Keratinocyte (primary cell): ENCODE measurements around the gene CBLL1. TPM values are rescaled to one million over a fixed set of nuclear protein-coding genes. Genes with fewer than 3 reads are reported as not detected.

Experiments
- DNase-seq: peaks from one replicate; pipeline ENCODE4 v3.0.0-alpha.2; 2011; ENCODE audit warnings: low read depth, missing footprints, low spot score
- FAIRE-seq: peaks from 2 replicates; lab custom pipeline; 2011; peaks lifted over from hg19 to GRCh38; lab: Jason Lieb, UNC
- H2AFZ ChIP-seq: 2 replicates; pipeline ENCODE4 v1.6.0; 2012; ENCODE audit warnings: low read length, control low read depth, inconsistent platforms; ENCODE audit not compliant: control insufficient read depth
- H3K27ac ChIP-seq: 2 replicates; pipeline ENCODE4 v1.5.1; 2011; ENCODE audit warnings: low read length; ENCODE audit not compliant: control insufficient read depth, insufficient read depth
- H3K27me3 ChIP-seq: 3 replicates; pipeline ENCODE4 v1.6.0; 2011; ENCODE audit warnings: low read length; ENCODE audit not compliant: control insufficient read depth, insufficient read depth; ENCODE audit errors: extremely low read depth
- H3K36me3 ChIP-seq, 2 experiments: 2 replicates in 1 of 2; 3 replicates in 1 of 2; pipeline ENCODE4 v1.5.1; 2011; ENCODE audit warnings: low read length in 2 of 2, mild to moderate bottlenecking in 1 of 2; ENCODE audit not compliant: control insufficient read depth in 2 of 2, insufficient read depth in 2 of 2; ENCODE audit errors: extremely low read depth in 1 of 2
- H3K4me1 ChIP-seq: 3 replicates; pipeline ENCODE4 v1.5.1; 2011; ENCODE audit warnings: low read length; ENCODE audit not compliant: control insufficient read depth, insufficient read depth; ENCODE audit errors: extremely low read depth
- H3K4me2 ChIP-seq: 3 replicates; pipeline ENCODE4 v1.6.0; 2011; ENCODE audit warnings: low read depth, low read length; ENCODE audit not compliant: control insufficient read depth, insufficient read depth; ENCODE audit errors: extremely low read depth
- H3K4me3 ChIP-seq, 3 experiments: fragments of 200-600 bp in 1 of 3; sonication (generic) in 1 of 3; 2 replicates in 2 of 3; 3 replicates in 1 of 3; pipeline ENCODE4 v1.5.1; 2011 to 2016; ENCODE audit warnings: low read length in 3 of 3, mild to moderate bottlenecking in 3 of 3, control low read depth in 2 of 3, inconsistent platforms in 1 of 3, low read depth in 1 of 3, mixed read lengths in 1 of 3, mixed run types in 1 of 3, moderate library complexity in 1 of 3; ENCODE audit not compliant: control insufficient read depth in 2 of 3, insufficient read depth in 2 of 3; ENCODE audit errors: extremely low read depth in 1 of 3
- H3K79me2 ChIP-seq: 2 replicates; pipeline ENCODE4 v1.6.0; 2012; ENCODE audit warnings: low read length; ENCODE audit not compliant: control insufficient read depth, insufficient read depth
- H3K9ac ChIP-seq: 3 replicates; pipeline ENCODE4 v1.6.0; 2011; ENCODE audit warnings: low read length; ENCODE audit not compliant: control insufficient read depth, insufficient read depth; ENCODE audit errors: extremely low read depth
- H3K9me1 ChIP-seq: 3 replicates; pipeline ENCODE4 v1.6.0; 2011; ENCODE audit warnings: low read length; ENCODE audit not compliant: control insufficient read depth, insufficient read depth; ENCODE audit errors: extremely low read depth
- H3K9me3 ChIP-seq: 2 replicates; pipeline ENCODE4 v1.5.1; 2012; ENCODE audit warnings: low read depth, low read length; ENCODE audit not compliant: control insufficient read depth
- H4K20me1 ChIP-seq: 3 replicates; pipeline ENCODE4 v1.6.0; 2011; ENCODE audit warnings: low read length; ENCODE audit not compliant: control insufficient read depth, insufficient read depth; ENCODE audit errors: extremely low read depth
- EZH2 ChIP-seq: IDR thresholded peaks from one replicate; pipeline ENCODE4 v1.6.1; 2012; ENCODE audit warnings: inconsistent platforms, mild to moderate bottlenecking, low read length, moderate library complexity
- dilution Hi-C: fragments of 300-500 bp; cut with MboI; formaldehyde crosslinking; loops from one replicate; pipeline ENCODE4 v1.7.0; 2020; ENCODE audit warnings: low sequenced_read_pairs; ENCODE audit not compliant: extremely low pct_ligation_motif_present
- polyA plus RNA-seq, 5 experiments: library from polyadenylated mRNA; depleted of rRNA in 3 of 5; stranded (reverse) in 3 of 5; stranded (forward) in 1 of 5; unstranded in 1 of 5; fragments of >200 nt; gene quantifications; 1 replicate in 1 of 5; 2 replicates in 3 of 5; 3 replicates in 1 of 5; pipeline versions ENCODE4 v1.2.1 to v1.2.3, GENCODE V29; 2011 to 2012; ENCODE audit warnings: missing spikeins in 2 of 5, low read depth in 1 of 5, low replicate concordance in 1 of 5
- TF ChIP-seq, protein P1 (sequence below), 3 experiments: IDR thresholded peaks in 1 of 3; conservative IDR thresholded peaks in 1 of 3; optimal IDR thresholded peaks in 1 of 3; 2 replicates in 2 of 3; 3 replicates in 1 of 3; pipeline versions ENCODE3 to v1.5.1; 2011; ENCODE audit warnings: low read length in 3 of 3, mild to moderate bottlenecking in 3 of 3, moderate library complexity in 2 of 3, control low read depth in 1 of 3, inconsistent platforms in 1 of 3; ENCODE audit not compliant: insufficient read depth in 2 of 3; ENCODE audit errors: extremely low read depth in 1 of 3

CBLL1 gene
- polyA plus RNA-seq, 1 donor (not counting 4 experiments of a cell fraction or from before 2014, with no cell fraction given) = 15.3 TPM

- no peak for DNase-seq
- no peaks in the 10 kb centered on the region for H3K36me3 ChIP-seq
- no peak for FAIRE-seq
- TF ChIP-seq EZH2 = no peak
- TF ChIP-seq, protein P1, sequence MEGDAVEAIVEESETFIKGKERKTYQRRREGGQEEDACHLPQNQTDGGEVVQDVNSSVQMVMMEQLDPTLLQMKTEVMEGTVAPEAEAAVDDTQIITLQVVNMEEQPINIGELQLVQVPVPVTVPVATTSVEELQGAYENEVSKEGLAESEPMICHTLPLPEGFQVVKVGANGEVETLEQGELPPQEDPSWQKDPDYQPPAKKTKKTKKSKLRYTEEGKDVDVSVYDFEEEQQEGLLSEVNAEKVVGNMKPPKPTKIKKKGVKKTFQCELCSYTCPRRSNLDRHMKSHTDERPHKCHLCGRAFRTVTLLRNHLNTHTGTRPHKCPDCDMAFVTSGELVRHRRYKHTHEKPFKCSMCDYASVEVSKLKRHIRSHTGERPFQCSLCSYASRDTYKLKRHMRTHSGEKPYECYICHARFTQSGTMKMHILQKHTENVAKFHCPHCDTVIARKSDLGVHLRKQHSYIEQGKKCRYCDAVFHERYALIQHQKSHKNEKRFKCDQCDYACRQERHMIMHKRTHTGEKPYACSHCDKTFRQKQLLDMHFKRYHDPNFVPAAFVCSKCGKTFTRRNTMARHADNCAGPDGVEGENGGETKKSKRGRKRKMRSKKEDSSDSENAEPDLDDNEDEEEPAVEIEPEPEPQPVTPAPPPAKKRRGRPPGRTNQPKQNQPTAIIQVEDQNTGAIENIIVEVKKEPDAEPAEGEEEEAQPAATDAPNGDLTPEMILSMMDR (optimal IDR thresholded peaks at IDR 0.05 in 1 of 3, IDR thresholded peaks at IDR 0.05 in 1 of 3, conservative IDR thresholded peaks at IDR 0.05 in 1 of 3; ENCODE audit: extremely low read depth in 1 of 3, insufficient read depth in 2 of 3, low read length in 3 of 3) = no peak
- no peaks in the 10 kb centered on the region for H3K9me1 ChIP-seq
- no peaks in the 10 kb centered on the region for H3K79me2 ChIP-seq
- H3K4me1 ChIP-seq = no peaks in the 10 kb centered on the region
- dilution Hi-C loops = no loop called here
- peaks cover 6% of the 10 kb centered on the region for H3K27me3 ChIP-seq
- no peak overlapping the region for H3K9ac ChIP-seq
- H3K4me3 ChIP-seq = no peak overlapping the region
- no peak overlapping the region for H2AFZ ChIP-seq
- H3K27ac ChIP-seq = no peak overlapping the region
- H3K9me3 ChIP-seq = no peaks in the 10 kb centered on the region
- H4K20me1 ChIP-seq = no peaks in the 10 kb centered on the region
- no peak overlapping the region for H3K4me2 ChIP-seq
Measured at GRCh38 chr7:107788662-107789061, 44.7 kb downstream of the CBLL1 start.

DNA sequence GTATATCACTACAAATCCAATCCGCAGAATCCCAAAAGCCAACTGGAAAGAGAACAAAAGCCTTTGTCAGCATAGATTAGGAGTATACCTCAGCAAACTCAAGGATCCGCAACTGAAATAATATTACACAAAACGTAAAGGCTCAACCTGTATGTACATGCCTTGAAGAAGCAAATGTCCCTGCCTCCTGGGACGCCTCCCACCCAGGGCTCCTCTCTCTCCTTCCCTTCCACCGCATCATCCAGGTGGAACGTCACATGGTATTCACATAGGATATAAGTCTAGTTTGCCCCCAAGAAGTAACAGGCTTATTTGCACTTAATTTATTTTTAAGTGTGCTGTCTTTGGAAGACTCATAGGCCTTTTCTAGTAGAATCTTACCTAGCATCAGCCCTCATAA is 45.7 kb downstream of the CBLL1 start:
- Histone ChIP-seq H3K4me3 (no peak overlapping the region), H4K20me1 (no peaks in the 10 kb centered on the region), H3K36me3 (no peaks in the 10 kb centered on the region), H3K4me1 (no peaks in the 10 kb centered on the region), H3K9me1 (no peaks in the 10 kb centered on the region), H3K9me3 (no peaks in the 10 kb centered on the region), H3K9ac (no peak overlapping the region), H3K27me3 (peaks cover 6% of the 10 kb centered on the region), H2AFZ (no peak overlapping the region), H3K27ac (no peak overlapping the region), H3K79me2 (no peaks in the 10 kb centered on the region), H3K4me2 (no peak overlapping the region)
- no peak for DNase-seq
- TF ChIP-seq EZH2 = no peak
- TF ChIP-seq, protein P1 (optimal IDR thresholded peaks at IDR 0.05 in 1 of 3, IDR thresholded peaks at IDR 0.05 in 1 of 3, conservative IDR thresholded peaks at IDR 0.05 in 1 of 3; ENCODE audit: extremely low read depth in 1 of 3, insufficient read depth in 2 of 3, low read length in 3 of 3) = no peak
- no peak for FAIRE-seq
- dilution Hi-C loops = no loop called here
